PC-9 (cell line): ENCODE data around the gene PLCL2.

ENCODE experiments used
- CTCF ChIP-seq: fragments of 200-600 bp; sonication (generic); conservative IDR thresholded peaks from 2 replicates; pipeline ENCODE4 v1.6.1; 2017; ENCODE audit warnings: mixed run types, antibody characterized with exemption, mild to moderate bottlenecking, moderate library complexity
- EZH2 ChIP-seq: fragments of 200-600 bp; sonication (generic); IDR thresholded peaks from 2 replicates; pipeline ENCODE4 v1.8.0; 2017; ENCODE audit warnings: antibody characterized with exemption, low read depth

DNA sequence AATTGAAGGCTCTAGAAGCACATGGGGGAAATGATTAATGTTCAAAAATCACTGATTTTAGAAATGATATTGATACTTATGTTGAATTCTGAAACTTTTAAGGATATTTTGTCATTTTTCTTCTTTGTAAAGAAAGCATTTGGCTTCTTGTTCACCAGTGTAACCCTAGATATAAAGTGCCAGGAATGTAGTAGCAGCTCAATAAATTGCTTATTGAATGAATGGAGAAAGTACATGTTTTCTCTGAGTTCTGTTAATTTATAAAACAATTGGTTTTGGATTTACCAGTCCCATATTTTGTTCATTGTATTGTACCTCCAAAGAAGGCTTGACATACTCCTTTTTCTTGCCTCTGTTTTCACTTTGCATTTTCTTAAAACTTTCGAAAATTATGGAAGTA, 2.4 kb downstream of the PLCL2 start:
- TF ChIP-seq EZH2, result no peak
- TF ChIP-seq CTCF, result no peak
